Gastrocnemius medialis (tissue), 4 donors: ENCODE data around the gene VAPB. TPM values are rescaled to one million over a fixed set of nuclear protein-coding genes. Genes with fewer than 3 reads are reported as not detected.

Experiments used
- ATAC-seq, 2 donors: fragments of 150-250 bp; one replicate each; pipeline ENCODE4 v1.9.1; 2016
- DNase-seq, 2 donors: peaks; one replicate each; pipeline ENCODE4 v3.0.0-alpha.2; 2019
- H3K27ac ChIP-seq, 4 donors: fragments of 200-600 bp; sonication (generic); 1 replicate in 1 of 4; 2 replicates in 3 of 4; pipeline ENCODE4 v1.5.1; 2016 to 2018; ENCODE audit warnings: mild to moderate bottlenecking in 2 of 4, moderate library complexity in 1 of 4
- H3K27me3 ChIP-seq, 3 donors: fragments of 200-600 bp; sonication (generic) in 2 of 3; 1 replicate in 1 of 3; 2 replicates in 2 of 3; pipeline versions ENCODE4 v1.5.1 to v1.6.0; 2016 to 2019; ENCODE audit warnings: mild to moderate bottlenecking in 1 of 3, moderate library complexity in 1 of 3
- H3K36me3 ChIP-seq, 2 donors: fragments of 200-600 bp; sonication (generic) in 1 of 2; one replicate each; pipeline ENCODE4 v1.5.1; 2017 to 2018
- H3K4me1 ChIP-seq, 2 donors: fragments of 200-600 bp; sonication (generic) in 1 of 2; one replicate each; pipeline ENCODE4 v1.5.1; 2016 to 2017; ENCODE audit warnings: mild to moderate bottlenecking in 2 of 2
- H3K4me3 ChIP-seq, 4 donors: fragments of 200-600 bp; sonication (generic) in 3 of 4; 1 replicate in 1 of 4; 2 replicates in 3 of 4; pipeline ENCODE4 v1.5.1; 2016 to 2019; ENCODE audit warnings: mild to moderate bottlenecking in 2 of 4
- H3K9me3 ChIP-seq, 3 donors: fragments of 200-600 bp; sonication (generic) in 2 of 3; 1 replicate in 1 of 3; 2 replicates in 2 of 3; pipeline ENCODE4 v1.5.1; 2016 to 2019
- POLR2A ChIP-seq, 2 donors: fragments of 450-650 bp; IDR thresholded peaks; one replicate each; pipeline ENCODE4 v1.6.1; 2017; ENCODE audit warnings: antibody characterized with exemption in 2 of 2, mild to moderate bottlenecking in 2 of 2, moderate library complexity in 2 of 2
- in situ Hi-C, 4 donors: fragments of 200-750 bp; cut with MboI; loops; one replicate each; pipeline versions ENCODE4 v1.15.0 to v1.8.0; 2017; ENCODE audit warnings: low sequenced_read_pairs in 4 of 4
- intact Hi-C: fragments of 100-400 bp; cut with DNase I; formaldehyde crosslinking; loops from one replicate; pipeline ENCODE4 v1.15.1; 2023; ENCODE audit warnings: low total_unique reads
- total RNA-seq, 4 donors: library from RNA; depleted of rRNA; stranded (reverse); fragments of >200 nt; gene quantifications; one replicate each; pipeline versions ENCODE4 v1.1.0 to v1.2.3, GENCODE V29; 2016
- TF ChIP-seq, protein P1 (sequence below), 5 experiments: fragments of 450-650 bp in 3 of 5; fragments of 200-600 bp in 2 of 5; sonication (generic) in 2 of 5; IDR thresholded peaks in 4 of 5; conservative IDR thresholded peaks in 1 of 5; 1 replicate in 4 of 5; 2 replicates in 1 of 5; pipeline ENCODE4 v1.5.1; 2016 to 2019; ENCODE audit warnings: antibody characterized with exemption in 5 of 5, mild to moderate bottlenecking in 3 of 5, moderate library complexity in 3 of 5

VAPB gene
- total RNA-seq, 4 donors from 2014 or later: 30.4 to 37.7 (median 32.8) TPM

DNA sequence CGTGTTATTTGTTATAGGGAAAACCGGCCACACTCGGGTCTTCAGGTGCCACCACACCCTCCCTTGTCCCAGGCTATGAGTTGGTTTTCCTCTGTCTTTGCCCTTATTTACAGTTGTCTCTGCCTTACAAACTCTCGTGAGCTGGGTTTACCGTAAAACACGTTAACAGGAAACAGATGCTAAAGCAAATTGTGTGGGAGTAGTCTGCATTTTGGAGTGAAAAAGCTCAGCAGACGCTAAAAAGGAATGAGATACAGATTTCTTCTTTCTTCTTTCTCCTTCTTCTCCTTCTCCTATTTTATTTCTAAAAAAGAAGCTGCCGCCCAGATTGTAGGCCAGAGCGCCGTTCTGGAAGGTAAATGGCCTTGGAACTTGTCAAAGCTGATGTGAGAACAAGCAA, 74.2 kb downstream of the VAPB start:
- H3K4me1 ChIP-seq: no peaks in the 10 kb centered on the region
- H3K36me3 ChIP-seq: no peaks in the 10 kb centered on the region
- no peak overlapping the region for H3K4me3 ChIP-seq
- no peak for TF ChIP-seq POLR2A (IDR thresholded peaks at IDR 0.05)
- TF ChIP-seq, protein P1, sequence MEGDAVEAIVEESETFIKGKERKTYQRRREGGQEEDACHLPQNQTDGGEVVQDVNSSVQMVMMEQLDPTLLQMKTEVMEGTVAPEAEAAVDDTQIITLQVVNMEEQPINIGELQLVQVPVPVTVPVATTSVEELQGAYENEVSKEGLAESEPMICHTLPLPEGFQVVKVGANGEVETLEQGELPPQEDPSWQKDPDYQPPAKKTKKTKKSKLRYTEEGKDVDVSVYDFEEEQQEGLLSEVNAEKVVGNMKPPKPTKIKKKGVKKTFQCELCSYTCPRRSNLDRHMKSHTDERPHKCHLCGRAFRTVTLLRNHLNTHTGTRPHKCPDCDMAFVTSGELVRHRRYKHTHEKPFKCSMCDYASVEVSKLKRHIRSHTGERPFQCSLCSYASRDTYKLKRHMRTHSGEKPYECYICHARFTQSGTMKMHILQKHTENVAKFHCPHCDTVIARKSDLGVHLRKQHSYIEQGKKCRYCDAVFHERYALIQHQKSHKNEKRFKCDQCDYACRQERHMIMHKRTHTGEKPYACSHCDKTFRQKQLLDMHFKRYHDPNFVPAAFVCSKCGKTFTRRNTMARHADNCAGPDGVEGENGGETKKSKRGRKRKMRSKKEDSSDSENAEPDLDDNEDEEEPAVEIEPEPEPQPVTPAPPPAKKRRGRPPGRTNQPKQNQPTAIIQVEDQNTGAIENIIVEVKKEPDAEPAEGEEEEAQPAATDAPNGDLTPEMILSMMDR (IDR thresholded peaks at IDR 0.05 in 4 of 5, conservative IDR thresholded peaks at IDR 0.05 in 1 of 5): no peak
- H3K27me3 ChIP-seq: no peaks in the 10 kb centered on the region
- ATAC-seq (no peak), DNase-seq (no peak)
- in situ Hi-C loops (no loop called here), intact Hi-C loops (no loop called here)
- H3K27ac ChIP-seq: no peak overlapping the region
- no peaks in the 10 kb centered on the region for H3K9me3 ChIP-seq

DNA sequence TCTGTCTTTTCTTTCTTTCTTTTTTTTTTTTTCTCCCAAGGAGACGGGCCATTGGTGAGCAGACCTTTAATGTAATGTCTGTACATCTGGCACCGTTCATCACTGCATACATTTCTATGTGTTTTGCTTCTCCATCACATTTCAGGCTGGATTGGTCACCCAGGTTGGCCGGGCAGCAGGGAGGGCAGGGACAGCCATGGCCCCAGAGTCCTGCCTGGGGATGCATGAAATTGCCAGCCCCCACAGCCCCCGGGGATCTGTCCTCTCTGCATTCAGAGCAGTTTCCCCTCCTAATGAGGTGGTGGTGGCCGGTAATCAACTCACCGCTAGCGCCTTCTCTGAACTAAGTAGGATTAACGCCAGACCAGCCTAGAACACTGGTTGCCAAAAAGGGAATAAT, 75.8 kb downstream of the VAPB start:
- H3K4me3 ChIP-seq: no peak overlapping the region
- in situ Hi-C loops: no loop called here
- no peak for DNase-seq

DNA sequence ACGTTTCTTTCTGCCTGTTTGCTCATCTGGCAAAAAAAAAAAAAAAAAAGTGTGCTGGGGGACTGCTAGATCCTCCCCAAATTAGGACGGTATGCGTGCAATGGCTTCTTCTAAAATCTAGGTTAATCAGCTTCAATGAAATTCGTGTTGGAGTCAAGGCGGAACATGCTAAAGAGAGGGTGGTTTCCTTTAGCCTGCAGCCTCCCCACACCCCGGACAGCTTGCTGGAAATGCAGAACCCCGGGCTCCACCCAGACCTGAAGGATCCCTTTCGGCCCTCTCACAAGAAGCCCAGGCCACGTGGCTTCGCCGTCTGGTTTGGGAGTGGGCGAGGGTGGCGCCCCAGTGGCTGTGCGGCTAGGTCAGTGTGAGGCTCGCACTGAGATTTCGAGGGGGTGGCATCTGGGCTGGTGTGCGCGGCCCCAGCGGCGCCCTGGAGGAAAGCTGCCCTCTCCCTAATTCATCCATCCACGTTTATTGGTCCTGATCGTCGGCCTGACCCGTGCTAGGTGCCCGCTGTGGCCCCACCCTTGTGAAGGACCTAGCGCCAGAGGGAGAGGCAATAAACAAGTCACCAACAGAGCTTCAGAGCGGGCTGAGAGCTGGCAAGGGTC, 77.2 kb downstream of the VAPB start:
- DNase-seq (no peak), ATAC-seq (no peak)
- intact Hi-C loops: no loop called here
- in situ Hi-C loops: no loop called here
- Histone ChIP-seq H3K27me3 (no peaks in the 10 kb centered on the region), H3K9me3 (no peaks in the 10 kb centered on the region), H3K36me3 (no peaks in the 10 kb centered on the region), H3K4me3 (no peak overlapping the region), H3K27ac (no peak overlapping the region), H3K4me1 (no peaks in the 10 kb centered on the region)
- no peak for TF ChIP-seq POLR2A (IDR thresholded peaks at IDR 0.05)
- TF ChIP-seq, protein P1 (IDR thresholded peaks at IDR 0.05 in 4 of 5, conservative IDR thresholded peaks at IDR 0.05 in 1 of 5): no peak

More for the DNA sequence above, 75.8 kb downstream of the VAPB start:
- TF ChIP-seq, protein P1 (IDR thresholded peaks at IDR 0.05 in 4 of 5, conservative IDR thresholded peaks at IDR 0.05 in 1 of 5): no peak
- TF ChIP-seq POLR2A (IDR thresholded peaks at IDR 0.05): no peak
- no peaks in the 10 kb centered on the region for H3K4me1 ChIP-seq
- no peaks in the 10 kb centered on the region for H3K36me3 ChIP-seq
- intact Hi-C loops: no loop called here
- ATAC-seq: no peak
- H3K27ac ChIP-seq: no peak overlapping the region
- no peaks in the 10 kb centered on the region for H3K9me3 ChIP-seq
- no peaks in the 10 kb centered on the region for H3K27me3 ChIP-seq

DNA sequence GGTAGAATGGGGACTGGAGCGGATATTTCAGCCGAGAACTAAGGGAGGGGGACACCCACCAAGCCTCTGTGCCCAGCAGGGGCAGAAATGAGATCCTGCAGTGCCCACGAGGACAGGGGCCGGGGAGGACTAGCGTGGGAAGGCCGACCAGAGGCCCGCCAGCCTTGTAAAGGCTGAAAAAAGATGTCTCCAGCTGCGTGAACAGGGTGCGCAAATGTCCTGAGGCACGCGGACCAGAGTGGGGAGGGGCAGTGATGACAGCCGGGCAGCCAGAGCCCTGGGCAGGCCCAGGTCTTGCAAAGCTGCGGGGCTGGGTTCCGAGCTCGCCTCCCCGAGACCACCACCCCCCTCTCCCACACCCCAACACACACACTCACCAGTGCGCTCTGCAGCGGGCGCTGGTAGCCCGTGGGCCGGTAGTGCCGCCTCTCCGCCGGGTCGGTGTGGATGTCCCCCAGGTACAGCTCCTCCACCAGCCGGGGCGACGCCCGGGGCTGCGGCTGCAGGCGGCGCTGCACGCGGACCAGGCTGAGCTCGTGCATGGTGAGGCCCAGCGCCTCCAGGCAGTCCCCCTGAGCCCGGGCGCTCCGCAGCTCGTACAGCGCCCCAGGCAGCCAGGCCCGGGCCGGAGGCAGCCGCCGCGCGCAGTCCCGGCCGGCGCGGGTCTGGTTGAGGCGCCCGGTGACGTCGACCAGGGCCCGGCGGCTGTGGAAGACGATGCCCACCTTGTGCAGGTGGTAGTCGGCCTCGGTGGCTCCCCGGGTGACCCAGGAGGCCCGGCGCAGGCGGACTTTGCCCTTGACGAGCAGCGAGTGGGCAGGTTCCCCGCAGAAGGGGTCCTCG, 77.9 kb downstream of the VAPB start:
- no peak for ATAC-seq
- Histone ChIP-seq H3K36me3 (no peaks in the 10 kb centered on the region), H3K4me3 (no peak overlapping the region), H3K4me1 (no peaks in the 10 kb centered on the region), H3K9me3 (no peaks in the 10 kb centered on the region), H3K27me3 (no peaks in the 10 kb centered on the region), H3K27ac (no peak overlapping the region)
- TF ChIP-seq POLR2A (IDR thresholded peaks at IDR 0.05): no peak
- TF ChIP-seq, protein P1 (IDR thresholded peaks at IDR 0.05 in 4 of 5, conservative IDR thresholded peaks at IDR 0.05 in 1 of 5): no peak
- in situ Hi-C loops: no loop called here
- intact Hi-C loops: no loop called here
- no peak for DNase-seq
